Trophoblast cell (in vitro differentiated cells and primary cell): ENCODE data around the gene IVL.

ENCODE experiments used
- DNase-seq, 2 donors: peaks; one replicate each; pipeline ENCODE4 v3.0.0-alpha.2; 2016
- H2AFZ ChIP-seq: 2 replicates; pipeline ENCODE4 v1.6.1; 2013; ENCODE audit warnings: low read length, moderate library complexity, mild to moderate bottlenecking; ENCODE audit not compliant: insufficient read depth, poor library complexity
- H2AK5ac ChIP-seq: 2 replicates; pipeline ENCODE4 v1.6.1; 2013; ENCODE audit warnings: mild to moderate bottlenecking, low read length
- H2BK120ac ChIP-seq: 2 replicates; pipeline ENCODE4 v1.6.1; 2013; ENCODE audit warnings: low read length, mild to moderate bottlenecking, moderate library complexity; ENCODE audit not compliant: insufficient read depth, poor library complexity
- H2BK12ac ChIP-seq: 2 replicates; pipeline ENCODE4 v1.6.1; 2013; ENCODE audit warnings: mild to moderate bottlenecking, low read length, moderate library complexity
- H2BK5ac ChIP-seq: 2 replicates; pipeline ENCODE4 v1.6.1; 2013; ENCODE audit warnings: low read length, low read depth, moderate library complexity, mild to moderate bottlenecking; ENCODE audit not compliant: poor library complexity
- H3K14ac ChIP-seq: 2 replicates; pipeline ENCODE4 v1.6.1; 2013; ENCODE audit warnings: mild to moderate bottlenecking, low read length
- H3K18ac ChIP-seq: 2 replicates; pipeline ENCODE4 v1.6.1; 2013; ENCODE audit warnings: mild to moderate bottlenecking, low read length
- H3K23ac ChIP-seq: 2 replicates; pipeline ENCODE4 v1.6.1; 2013; ENCODE audit warnings: low read length
- H3K27ac ChIP-seq: 2 replicates; pipeline ENCODE4 v1.5.1; 2013; ENCODE audit warnings: low read depth, mild to moderate bottlenecking, inconsistent platforms, low read length, moderate library complexity
- H3K27me3 ChIP-seq: 2 replicates; pipeline ENCODE4 v1.6.1; 2013; ENCODE audit warnings: inconsistent platforms, mild to moderate bottlenecking, low read length, moderate library complexity; ENCODE audit not compliant: insufficient read depth
- H3K36me3 ChIP-seq, 2 experiments: 1 replicate in 1 of 2; 2 replicates in 1 of 2; pipeline ENCODE4 v1.6.1; 2013; ENCODE audit warnings: low read length in 2 of 2, mild to moderate bottlenecking in 2 of 2, moderate library complexity in 1 of 2; ENCODE audit not compliant: insufficient read depth in 2 of 2, control insufficient read depth in 1 of 2
- H3K4ac ChIP-seq: 2 replicates; pipeline ENCODE4 v1.6.1; 2013; ENCODE audit warnings: low read depth, mild to moderate bottlenecking, low read length, moderate library complexity
- H3K4me1 ChIP-seq, 2 experiments: 1 replicate in 1 of 2; 2 replicates in 1 of 2; pipeline ENCODE4 v1.6.1; 2013; ENCODE audit warnings: low read length in 2 of 2, mild to moderate bottlenecking in 2 of 2, moderate library complexity in 1 of 2; ENCODE audit not compliant: insufficient read depth in 2 of 2, control insufficient read depth in 1 of 2
- H3K4me2 ChIP-seq: 2 replicates; pipeline ENCODE4 v1.6.1; 2013; ENCODE audit warnings: inconsistent platforms, mild to moderate bottlenecking, low read length, moderate library complexity
- H3K4me3 ChIP-seq: 2 replicates; pipeline ENCODE4 v1.5.1; 2013; ENCODE audit warnings: mild to moderate bottlenecking, low read depth, low read length, inconsistent platforms
- H3K79me1 ChIP-seq: one replicate; pipeline ENCODE4 v1.6.1; 2013; ENCODE audit warnings: low read length
- H3K79me2 ChIP-seq: 2 replicates; pipeline ENCODE4 v1.6.1; 2013; ENCODE audit warnings: low read length, mild to moderate bottlenecking; ENCODE audit not compliant: control insufficient read depth, insufficient read depth, poor library complexity
- H3K9ac ChIP-seq: 2 replicates; pipeline ENCODE4 v1.6.1; 2013; ENCODE audit warnings: mild to moderate bottlenecking, low read length
- H3K9me3 ChIP-seq: 2 replicates; pipeline ENCODE4 v1.6.1; 2013; ENCODE audit warnings: low read depth, mild to moderate bottlenecking, control low read depth, inconsistent platforms, low read length; ENCODE audit not compliant: insufficient read depth
- H4K12ac ChIP-seq: 2 replicates; pipeline ENCODE4 v1.6.1; 2013; ENCODE audit warnings: low read depth, mild to moderate bottlenecking, low read length, moderate library complexity
- H4K8ac ChIP-seq: 2 replicates; pipeline ENCODE4 v1.6.1; 2013; ENCODE audit warnings: low read depth, mild to moderate bottlenecking, low read length, moderate library complexity
- H4K91ac ChIP-seq: one replicate; pipeline ENCODE4 v1.6.1; 2013; ENCODE audit warnings: low read depth, mild to moderate bottlenecking, low read length, moderate library complexity
- WGBS: extraction: QIAGEN DNeasy Blood & Tissue Kit; methylation state at CpG from one replicate; pipeline ENCODE4 v1.1.7; 2013; ENCODE audit warnings: missing lambda C conversion rate; ENCODE audit not compliant: insufficient read length, insufficient coverage; ENCODE audit errors: extremely low coverage; 5-methylcytosine and 5-hydroxymethylcytosine counted together

IVL gene

GRCh38 chr1:152864443-152864842, 43.9 kb upstream of the IVL start:
- Histone ChIP-seq H3K4ac (no peak overlapping the region), H2AFZ (no peak overlapping the region), H3K14ac (no peak overlapping the region), H4K8ac (no peak overlapping the region), H3K27me3 (no peaks in the 10 kb centered on the region), H3K4me2 (no peak overlapping the region), H2BK12ac (no peak overlapping the region), H3K27ac (no peak overlapping the region), H2BK120ac (no peak overlapping the region), H4K12ac (no peak overlapping the region), H3K79me2 (no peaks in the 10 kb centered on the region), H3K4me3 (no peak overlapping the region), H3K9ac (no peak overlapping the region), H4K91ac (no peak overlapping the region), H3K36me3 (no peaks in the 10 kb centered on the region), H3K23ac (no peak overlapping the region), H3K18ac (no peak overlapping the region), H3K4me1 (no peaks in the 10 kb centered on the region), H2AK5ac (no peak overlapping the region), H3K79me1 (no peaks in the 10 kb centered on the region), H2BK5ac (no peak overlapping the region), H3K9me3 (peaks cover 12% of the 10 kb centered on the region)
- no peak for DNase-seq

DNA sequence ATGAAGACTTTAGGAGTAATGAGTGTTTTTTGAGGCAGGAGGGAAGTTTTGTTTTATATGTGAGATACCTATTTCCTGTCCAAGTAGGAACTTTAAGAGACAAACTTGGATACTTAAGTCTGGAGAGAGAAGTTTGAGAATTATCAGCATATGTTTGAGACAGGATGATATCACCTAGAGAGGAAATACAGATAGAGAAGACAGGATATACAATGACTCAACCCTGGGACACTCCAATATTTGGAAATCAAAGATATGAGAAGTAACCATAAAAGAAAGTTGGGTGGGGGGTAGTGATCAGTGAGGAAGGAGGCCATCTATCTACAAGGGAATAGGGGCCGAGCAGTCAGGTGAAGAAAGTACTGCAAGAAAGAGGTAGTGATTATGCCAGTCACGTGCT, 42.0 kb upstream of the IVL start:
- Histone ChIP-seq H3K18ac (no peak overlapping the region), H3K27me3 (no peaks in the 10 kb centered on the region), H2BK5ac (no peak overlapping the region), H4K12ac (no peak overlapping the region), H3K9ac (no peak overlapping the region), H2BK120ac (no peak overlapping the region), H3K36me3 (no peaks in the 10 kb centered on the region), H3K79me1 (no peaks in the 10 kb centered on the region), H3K4ac (no peak overlapping the region), H4K91ac (no peak overlapping the region), H3K4me3 (no peak overlapping the region), H2BK12ac (no peak overlapping the region), H3K9me3 (peaks cover 6% of the 10 kb centered on the region), H3K4me1 (no peaks in the 10 kb centered on the region), H3K4me2 (no peak overlapping the region), H3K79me2 (no peaks in the 10 kb centered on the region), H3K14ac (no peak overlapping the region), H4K8ac (no peak overlapping the region), H2AFZ (no peak overlapping the region), H2AK5ac (no peak overlapping the region), H3K27ac (no peak overlapping the region), H3K23ac (no peak overlapping the region)
- DNase-seq, result no peak
- WGBS, result no CpG with 5 or more reads among the region's 2 CpGs

- WGBS, result no CpG with 5 or more reads among the region's 9 CpGs
These were observed 38.4 kb upstream of the IVL start for GRCh38 chr1:152869808-152870419.

GRCh38 chr1:152870831-152871730, 37.3 kb upstream of the IVL start:
- Histone ChIP-seq H4K91ac (no peak overlapping the region), H3K18ac (no peak overlapping the region), H2BK5ac (no peak overlapping the region), H3K4me1 (no peaks in the 10 kb centered on the region), H2AFZ (no peak overlapping the region), H3K4ac (no peak overlapping the region), H3K14ac (no peak overlapping the region), H3K4me3 (no peak overlapping the region), H3K23ac (no peak overlapping the region), H3K9me3 (peaks cover 2% of the 10 kb centered on the region), H2BK12ac (no peak overlapping the region), H2BK120ac (no peak overlapping the region), H2AK5ac (no peak overlapping the region), H3K79me1 (no peaks in the 10 kb centered on the region), H3K36me3 (no peaks in the 10 kb centered on the region), H3K27ac (no peak overlapping the region), H3K9ac (no peak overlapping the region), H4K12ac (no peak overlapping the region), H3K4me2 (no peak overlapping the region), H3K79me2 (no peaks in the 10 kb centered on the region), H4K8ac (no peak overlapping the region), H3K27me3 (no peaks in the 10 kb centered on the region)
- WGBS, result no CpG with 5 or more reads among the region's 17 CpGs
- DNase-seq, result peak; percentile 41 to 71

More at GRCh38 chr1:152869808-152870419, 38.4 kb upstream of the IVL start:
- Histone ChIP-seq H3K4me1 (no peaks in the 10 kb centered on the region), H2BK5ac (no peak overlapping the region), H3K79me1 (no peaks in the 10 kb centered on the region), H3K36me3 (no peaks in the 10 kb centered on the region), H3K23ac (no peak overlapping the region), H3K9ac (no peak overlapping the region), H2AK5ac (no peak overlapping the region), H4K8ac (no peak overlapping the region), H4K12ac (no peak overlapping the region), H2BK120ac (no peak overlapping the region), H4K91ac (no peak overlapping the region), H3K4me2 (no peak overlapping the region), H3K18ac (no peak overlapping the region), H3K27me3 (no peaks in the 10 kb centered on the region), H2AFZ (no peak overlapping the region), H3K4ac (no peak overlapping the region), H3K79me2 (no peaks in the 10 kb centered on the region), H3K4me3 (no peak overlapping the region), H3K14ac (no peak overlapping the region), H3K9me3 (peaks cover 2% of the 10 kb centered on the region), H2BK12ac (no peak overlapping the region), H3K27ac (no peak overlapping the region)
- peak; percentile 56 to 69 for DNase-seq
